Measurements from ENCODE around the gene ARHGAP8.
A peak's percentile ranks its signal among the peaks of the same experiment; 100 is the strongest.

The ARHGAP8 gene

GRCh38 chr22:44869196-44869595 lies 116.8 kb downstream of the ARHGAP8 start:
- Histone ChIP-seq H3K36me3 (ENCODE audit: insufficient read depth, low read length) (no peaks in the 10 kb centered on the region), H4K20me1 (ENCODE audit: insufficient read depth, low read length, poor library complexity, severe bottlenecking) (no peaks in the 10 kb centered on the region), H3K9ac (ENCODE audit: low read depth, low read length, poor library complexity, severe bottlenecking) (no peak overlapping the region), H3K4me2 (ENCODE audit: low read depth, low read length, poor library complexity, severe bottlenecking) (no peak overlapping the region), H3K9me2 (replicated peaks; ENCODE audit: low read depth, low read length) (no peaks in the 10 kb centered on the region), H3F3A (ENCODE audit: low read depth) (no peaks in the 10 kb centered on the region), H3K4me3 (ENCODE audit: low read length, poor library complexity, severe bottlenecking) (no peak overlapping the region), H3K79me2 (ENCODE audit: insufficient read depth, low read length) (no peaks in the 10 kb centered on the region), H2AFZ (ENCODE audit: low read length) (no peak overlapping the region), H3K27me3 (ENCODE audit: insufficient read depth, low read length, poor library complexity, severe bottlenecking) (no peaks in the 10 kb centered on the region), H3K4me1 (ENCODE audit: insufficient read depth, low read length, poor library complexity, severe bottlenecking) (peaks cover 10% of the 10 kb centered on the region), H3K9me3 (ENCODE audit: insufficient read depth, low read depth, low read length) (no peaks in the 10 kb centered on the region; the same call in 1 of the 2 replicates)
- no peak for TF ChIP-seq EZH2phosphoT487 (IDR thresholded peaks at IDR 0.05; ENCODE audit: borderline replicate concordance)
- TF ChIP-seq, protein P1, sequence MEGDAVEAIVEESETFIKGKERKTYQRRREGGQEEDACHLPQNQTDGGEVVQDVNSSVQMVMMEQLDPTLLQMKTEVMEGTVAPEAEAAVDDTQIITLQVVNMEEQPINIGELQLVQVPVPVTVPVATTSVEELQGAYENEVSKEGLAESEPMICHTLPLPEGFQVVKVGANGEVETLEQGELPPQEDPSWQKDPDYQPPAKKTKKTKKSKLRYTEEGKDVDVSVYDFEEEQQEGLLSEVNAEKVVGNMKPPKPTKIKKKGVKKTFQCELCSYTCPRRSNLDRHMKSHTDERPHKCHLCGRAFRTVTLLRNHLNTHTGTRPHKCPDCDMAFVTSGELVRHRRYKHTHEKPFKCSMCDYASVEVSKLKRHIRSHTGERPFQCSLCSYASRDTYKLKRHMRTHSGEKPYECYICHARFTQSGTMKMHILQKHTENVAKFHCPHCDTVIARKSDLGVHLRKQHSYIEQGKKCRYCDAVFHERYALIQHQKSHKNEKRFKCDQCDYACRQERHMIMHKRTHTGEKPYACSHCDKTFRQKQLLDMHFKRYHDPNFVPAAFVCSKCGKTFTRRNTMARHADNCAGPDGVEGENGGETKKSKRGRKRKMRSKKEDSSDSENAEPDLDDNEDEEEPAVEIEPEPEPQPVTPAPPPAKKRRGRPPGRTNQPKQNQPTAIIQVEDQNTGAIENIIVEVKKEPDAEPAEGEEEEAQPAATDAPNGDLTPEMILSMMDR (conservative IDR thresholded peaks at IDR 0.05; ENCODE audit: low read length): no peak

GRCh38 chr22:44870021-44870420 lies 117.6 kb downstream of the ARHGAP8 start:
- H3K4me1 ChIP-seq (ENCODE audit: insufficient read depth, low read length, poor library complexity, severe bottlenecking): peaks cover 10% of the 10 kb centered on the region
- H2AFZ ChIP-seq (ENCODE audit: low read length): peak overlapping the region; percentile 45; the same call in 1 of the 2 replicates
- peak overlapping the region; percentile 30 for H3K4me2 ChIP-seq (ENCODE audit: low read depth, low read length, poor library complexity, severe bottlenecking)
- TF ChIP-seq, protein P1 (conservative IDR thresholded peaks at IDR 0.05; ENCODE audit: low read length): no peak
- TF ChIP-seq EZH2phosphoT487 (IDR thresholded peaks at IDR 0.05; ENCODE audit: borderline replicate concordance): no peak
- H3K27me3 ChIP-seq (ENCODE audit: insufficient read depth, low read length, poor library complexity, severe bottlenecking): no peaks in the 10 kb centered on the region
- H3F3A ChIP-seq (ENCODE audit: low read depth): no peaks in the 10 kb centered on the region
- no peak overlapping the region for H3K4me3 ChIP-seq (ENCODE audit: low read length, poor library complexity, severe bottlenecking)
- no peaks in the 10 kb centered on the region for H3K9me2 ChIP-seq (replicated peaks; ENCODE audit: low read depth, low read length)
- H3K9me3 ChIP-seq (ENCODE audit: insufficient read depth, low read depth, low read length): no peaks in the 10 kb centered on the region; the same call in 1 of the 2 replicates
- peak overlapping the region; percentile 48 for H3K9ac ChIP-seq (ENCODE audit: low read depth, low read length, poor library complexity, severe bottlenecking)
- no peaks in the 10 kb centered on the region for H4K20me1 ChIP-seq (ENCODE audit: insufficient read depth, low read length, poor library complexity, severe bottlenecking)
- no peaks in the 10 kb centered on the region for H3K79me2 ChIP-seq (ENCODE audit: insufficient read depth, low read length)
- H3K36me3 ChIP-seq (ENCODE audit: insufficient read depth, low read length): no peaks in the 10 kb centered on the region

- Histone ChIP-seq H3K79me2 (ENCODE audit: insufficient read depth, low read length) (no peaks in the 10 kb centered on the region), H3K4me3 (ENCODE audit: low read length, poor library complexity, severe bottlenecking) (no peak overlapping the region), H2AFZ (ENCODE audit: low read length) (no peak overlapping the region), H3K36me3 (ENCODE audit: insufficient read depth, low read length) (no peaks in the 10 kb centered on the region), H3K9ac (ENCODE audit: low read depth, low read length, poor library complexity, severe bottlenecking) (no peak overlapping the region), H3K27me3 (ENCODE audit: insufficient read depth, low read length, poor library complexity, severe bottlenecking) (no peaks in the 10 kb centered on the region), H4K20me1 (ENCODE audit: insufficient read depth, low read length, poor library complexity, severe bottlenecking) (no peaks in the 10 kb centered on the region), H3K9me2 (replicated peaks; ENCODE audit: low read depth, low read length) (no peaks in the 10 kb centered on the region), H3K9me3 (ENCODE audit: insufficient read depth, low read depth, low read length) (no peaks in the 10 kb centered on the region; the same call in 1 of the 2 replicates), H3K4me2 (ENCODE audit: low read depth, low read length, poor library complexity, severe bottlenecking) (no peak overlapping the region), H3F3A (ENCODE audit: low read depth) (no peaks in the 10 kb centered on the region), H3K4me1 (ENCODE audit: insufficient read depth, low read length, poor library complexity, severe bottlenecking) (peaks cover 10% of the 10 kb centered on the region)
- TF ChIP-seq, protein P1 (conservative IDR thresholded peaks at IDR 0.05; ENCODE audit: low read length): no peak
- TF ChIP-seq EZH2phosphoT487 (IDR thresholded peaks at IDR 0.05; ENCODE audit: borderline replicate concordance): no peak
Measured at GRCh38 chr22:44871782-44872181, 119.4 kb downstream of the ARHGAP8 start.

All from Loucy (cell line).